ES-I3 (cell line): ENCODE results near the gene KIAA1755.

Experiments used
- H3K36me3 ChIP-seq: 2 replicates; pipeline ENCODE4 v1.6.1; 2013; ENCODE audit warnings: mild to moderate bottlenecking, low read length, control low read depth, moderate library complexity; ENCODE audit not compliant: insufficient read depth
- H3K4me1 ChIP-seq: 2 replicates; pipeline ENCODE4 v1.6.1; 2013; ENCODE audit warnings: mild to moderate bottlenecking, control low read depth, low read length; ENCODE audit not compliant: insufficient read depth
- H3K9ac ChIP-seq: 2 replicates; pipeline ENCODE4 v1.6.1; 2013; ENCODE audit warnings: low read depth, mild to moderate bottlenecking, low read length, moderate library complexity
- H3K9me3 ChIP-seq: 2 replicates; pipeline ENCODE4 v1.6.1; 2013; ENCODE audit warnings: mild to moderate bottlenecking, low read length, moderate library complexity; ENCODE audit not compliant: control insufficient read depth, insufficient read depth

The KIAA1755 gene, protein sequence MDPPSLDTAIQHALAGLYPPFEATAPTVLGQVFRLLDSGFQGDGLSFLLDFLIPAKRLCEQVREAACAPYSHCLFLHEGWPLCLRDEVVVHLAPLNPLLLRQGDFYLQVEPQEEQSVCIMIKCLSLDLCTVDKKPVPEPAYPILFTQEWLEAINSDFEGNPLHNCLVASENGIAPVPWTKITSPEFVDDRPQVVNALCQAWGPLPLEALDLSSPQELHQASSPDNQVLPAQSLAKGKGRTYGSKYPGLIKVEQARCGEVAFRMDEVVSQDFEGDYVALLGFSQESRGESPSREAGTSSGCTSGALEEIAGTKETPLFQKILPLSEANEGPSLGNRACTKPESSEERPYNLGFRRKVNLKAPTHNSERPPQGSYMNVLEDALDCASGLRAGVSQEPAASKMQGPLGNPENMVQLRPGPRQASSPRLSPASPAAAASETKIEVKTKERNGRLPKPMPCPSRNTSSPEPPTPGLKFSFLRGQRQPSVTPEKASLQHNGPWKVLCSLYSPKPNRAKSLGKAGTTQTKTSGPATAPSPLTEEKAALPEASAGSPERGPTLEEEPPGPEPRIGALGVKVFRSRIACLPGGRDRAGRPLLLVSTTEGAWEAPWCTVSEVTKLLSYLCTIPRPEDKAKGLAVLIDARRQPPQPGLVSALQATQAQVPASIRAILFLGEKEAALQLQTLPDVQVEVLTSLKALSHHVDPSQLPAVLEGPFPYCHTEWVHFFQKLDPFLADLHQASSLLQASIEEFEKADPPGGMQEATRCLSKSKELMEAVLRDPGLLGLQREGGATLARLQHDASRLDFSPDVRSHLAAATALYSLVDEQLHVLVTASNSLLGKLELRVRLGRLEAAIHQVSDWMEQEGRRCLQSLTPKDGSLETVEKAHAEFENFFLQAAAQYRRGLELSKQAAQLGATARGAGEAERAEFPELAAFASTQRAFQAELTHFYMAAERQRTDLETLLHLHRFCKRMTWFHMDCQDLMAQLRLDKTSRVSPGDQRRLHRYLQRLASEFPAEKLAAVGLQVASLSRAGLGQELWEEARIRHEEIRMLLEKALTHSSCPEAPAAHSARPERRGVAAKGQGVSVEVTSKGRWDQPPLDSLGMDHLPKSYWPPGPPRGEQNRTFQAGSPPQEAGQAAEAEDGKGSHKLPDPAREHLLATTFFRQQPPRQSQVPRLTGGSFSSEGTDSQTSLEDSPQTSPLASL

DNA sequence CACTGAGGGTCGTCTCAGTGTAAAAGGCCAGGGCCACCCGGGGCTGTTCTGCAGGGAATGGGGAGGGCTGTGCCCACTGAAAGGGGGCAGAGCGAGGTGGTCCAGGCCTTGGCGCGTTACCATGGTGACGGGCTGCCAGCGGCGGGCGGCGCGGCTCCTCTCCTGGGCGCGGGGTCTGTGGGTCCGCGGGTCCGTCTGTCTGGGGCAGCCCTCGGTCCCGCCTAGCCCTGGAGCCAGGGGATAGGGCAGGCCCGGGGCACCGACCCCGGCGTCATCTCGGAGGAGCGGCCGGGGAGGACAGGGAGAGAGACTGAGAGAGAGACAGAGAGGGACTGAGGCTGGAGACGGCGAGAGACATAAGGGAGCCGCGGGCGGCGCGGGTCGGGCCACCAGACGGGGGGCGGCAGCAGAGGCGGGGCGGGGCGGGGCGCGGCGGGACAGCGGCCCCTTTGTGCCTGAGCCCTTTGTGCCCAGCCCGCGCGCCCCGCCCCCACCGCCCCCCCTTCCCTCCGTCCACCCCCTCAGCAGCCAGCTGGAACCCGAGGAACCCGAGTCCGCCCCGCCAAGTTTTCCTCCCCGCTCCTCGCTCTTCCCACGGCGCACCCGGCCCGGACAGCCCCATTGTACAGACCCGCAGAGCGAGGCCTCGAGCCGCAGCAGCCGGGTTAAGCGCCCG lies at the start of gene KIAA1755:
Gene KIAA1755 (minus strand): TSS at position 358 of the 676 bp plus-strand sequence. CDS start 235 bp downstream, at position 123.
- H3K4me1 ChIP-seq, result no peaks in the 10 kb centered on the region
- peak within 1 kb of the TSS; percentile 53; the same call in 1 of the 2 replicates for H3K9ac ChIP-seq
- no peaks in the 10 kb centered on the region for H3K9me3 ChIP-seq
- no peaks in the 10 kb centered on the region for H3K36me3 ChIP-seq

DNA sequence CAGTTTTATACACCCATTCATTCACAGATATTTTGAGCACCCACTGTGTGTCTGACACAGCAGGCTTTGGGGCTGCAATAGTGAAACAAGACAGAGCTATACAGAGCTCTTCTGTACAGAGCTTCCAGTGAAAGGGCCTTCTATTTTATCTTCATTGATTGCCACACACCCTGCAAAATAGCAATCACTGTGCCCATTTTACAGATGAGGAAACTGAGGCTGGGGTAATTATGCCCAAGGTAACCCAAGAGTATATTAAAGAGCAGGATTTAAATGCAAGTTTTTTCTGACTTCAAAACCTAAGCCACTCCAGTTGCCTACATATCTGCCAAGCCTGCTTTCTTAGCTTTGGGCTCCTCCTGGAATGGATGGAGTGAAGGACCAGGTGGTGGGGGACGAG lies 47.9 kb upstream of the KIAA1755 start:
- Histone ChIP-seq H3K4me1 (no peaks in the 10 kb centered on the region), H3K9ac (no peak overlapping the region), H3K9me3 (no peaks in the 10 kb centered on the region), H3K36me3 (no peaks in the 10 kb centered on the region)

DNA sequence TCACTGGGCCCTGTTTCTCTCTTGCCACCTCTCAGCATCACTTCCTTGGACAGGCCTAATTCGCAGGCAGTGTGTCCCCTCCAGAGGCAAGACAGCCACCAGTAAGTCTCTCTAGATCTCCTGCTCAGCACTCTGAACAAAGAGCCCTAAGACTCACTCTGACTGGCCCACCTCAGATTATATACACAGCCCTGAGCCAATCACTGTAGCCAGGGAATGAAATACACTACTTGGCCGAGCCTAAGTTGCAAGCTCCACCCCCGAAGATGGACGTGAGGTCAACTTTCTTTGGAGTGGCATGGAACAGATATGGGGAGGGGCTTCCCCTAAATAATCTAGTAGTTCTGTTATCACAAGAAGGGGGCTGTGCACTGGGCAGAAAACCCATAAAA lies 47.5 kb upstream of the KIAA1755 start:
- H3K4me1 ChIP-seq, result no peaks in the 10 kb centered on the region
- H3K9me3 ChIP-seq, result no peaks in the 10 kb centered on the region
- no peaks in the 10 kb centered on the region for H3K36me3 ChIP-seq
- no peak overlapping the region for H3K9ac ChIP-seq

DNA sequence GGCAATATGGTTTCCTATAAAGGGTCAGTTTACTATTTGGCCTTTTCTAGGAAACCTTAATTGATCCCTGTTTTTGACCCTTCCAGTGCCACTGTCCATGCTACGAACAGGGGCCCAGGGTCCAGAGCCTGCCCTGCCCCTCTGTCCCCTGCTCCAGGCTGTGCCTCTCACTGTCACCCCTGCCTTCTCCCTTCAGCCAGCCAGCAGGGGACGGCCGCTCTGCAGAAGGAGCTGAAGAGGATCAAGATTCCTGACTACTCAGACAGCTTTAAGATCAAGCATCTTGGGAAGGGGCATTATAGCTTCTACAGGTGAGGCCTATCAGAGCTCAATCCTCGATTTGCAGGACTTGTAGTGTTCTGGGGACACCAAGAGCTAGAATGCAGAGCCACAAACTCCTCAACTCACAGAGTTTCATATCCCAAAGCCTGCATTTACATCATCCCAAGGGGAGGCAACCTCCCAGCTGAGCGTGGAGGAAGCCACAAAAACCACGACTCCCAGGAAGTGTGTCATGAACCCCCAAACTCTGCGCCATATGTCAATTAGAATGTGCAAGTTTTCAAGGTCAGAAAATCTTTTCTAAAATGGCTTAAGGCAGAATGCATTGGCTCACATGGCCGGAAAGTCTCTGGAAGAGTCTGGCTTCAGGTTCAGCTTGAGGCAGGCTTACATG lies 47.0 kb upstream of the KIAA1755 start:
- no peak overlapping the region for H3K9ac ChIP-seq
- H3K36me3 ChIP-seq, result no peaks in the 10 kb centered on the region
- H3K4me1 ChIP-seq, result no peaks in the 10 kb centered on the region
- no peaks in the 10 kb centered on the region for H3K9me3 ChIP-seq

DNA sequence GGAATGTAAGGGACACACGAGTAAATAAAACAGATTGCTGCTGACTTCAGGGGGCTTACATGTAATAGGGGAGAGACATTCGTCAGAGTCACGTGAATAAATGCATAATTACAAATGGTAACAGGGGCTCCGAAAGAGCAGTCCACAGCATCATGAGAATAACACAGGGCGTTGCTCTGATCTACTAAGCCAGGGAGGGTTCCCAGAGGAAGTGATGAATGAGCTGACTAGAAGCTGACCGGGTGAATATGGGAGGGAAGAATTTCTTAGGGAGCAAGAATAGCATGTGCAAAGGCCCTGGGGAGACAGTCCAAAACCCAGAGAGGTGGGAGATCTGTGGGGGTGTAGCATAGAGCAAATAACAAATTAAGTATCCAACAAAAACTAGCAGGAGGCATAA lies 45.8 kb upstream of the KIAA1755 start:
- Histone ChIP-seq H3K9me3 (no peaks in the 10 kb centered on the region), H3K4me1 (no peaks in the 10 kb centered on the region), H3K9ac (no peak overlapping the region), H3K36me3 (no peaks in the 10 kb centered on the region)

DNA sequence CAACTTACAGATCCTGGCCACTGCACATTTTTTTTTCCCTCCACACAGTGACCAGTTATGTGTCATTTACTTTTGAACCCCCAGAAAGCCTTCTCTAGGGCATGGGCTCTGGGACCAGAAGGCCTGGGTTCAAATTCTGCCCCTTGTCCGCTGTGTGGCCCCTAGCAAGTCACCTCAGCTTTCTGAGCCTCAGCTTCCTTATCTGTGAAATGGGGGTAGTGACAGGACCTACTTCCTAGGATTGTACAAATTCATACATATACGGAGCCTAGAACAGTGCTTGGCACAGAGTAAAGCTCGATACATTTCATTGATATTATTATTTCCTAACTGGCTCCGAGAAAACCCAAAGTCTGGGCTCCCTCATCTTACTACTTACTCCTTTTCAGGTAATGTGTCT lies 45.0 kb upstream of the KIAA1755 start:
- no peak overlapping the region for H3K9ac ChIP-seq
- no peaks in the 10 kb centered on the region for H3K4me1 ChIP-seq
- H3K9me3 ChIP-seq, result no peaks in the 10 kb centered on the region
- H3K36me3 ChIP-seq, result no peaks in the 10 kb centered on the region

DNA sequence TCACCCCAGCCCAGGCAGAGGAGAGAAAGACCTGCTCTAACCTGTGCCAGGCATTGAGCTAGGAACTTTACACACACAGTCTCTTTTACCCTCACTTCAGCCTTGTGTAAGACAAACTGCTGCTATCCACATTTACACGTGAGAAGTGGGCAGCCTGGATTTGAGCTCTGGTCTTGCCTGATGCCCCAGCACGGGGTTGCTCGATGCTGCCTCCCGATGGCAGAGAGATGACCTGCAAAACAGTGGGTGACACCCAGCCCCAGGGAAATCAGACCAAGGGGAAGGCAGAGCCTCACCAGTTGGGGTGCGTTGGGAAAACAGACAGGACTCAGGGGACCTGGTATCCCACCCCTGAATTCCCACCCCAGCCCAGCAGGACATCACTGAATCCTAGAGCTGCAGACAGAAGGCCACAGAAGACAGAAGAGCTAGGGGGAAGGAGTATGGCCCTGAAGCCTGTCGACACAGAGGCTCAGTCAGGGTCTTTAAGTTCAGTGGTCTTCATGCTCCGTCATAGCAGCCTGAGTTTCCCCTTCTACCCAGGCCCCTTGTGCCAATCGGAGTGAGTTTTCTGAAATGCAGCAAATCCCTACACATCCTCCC lies 44.4 kb upstream of the KIAA1755 start:
- Histone ChIP-seq H3K9ac (no peak overlapping the region), H3K4me1 (no peaks in the 10 kb centered on the region), H3K9me3 (no peaks in the 10 kb centered on the region), H3K36me3 (no peaks in the 10 kb centered on the region)

DNA sequence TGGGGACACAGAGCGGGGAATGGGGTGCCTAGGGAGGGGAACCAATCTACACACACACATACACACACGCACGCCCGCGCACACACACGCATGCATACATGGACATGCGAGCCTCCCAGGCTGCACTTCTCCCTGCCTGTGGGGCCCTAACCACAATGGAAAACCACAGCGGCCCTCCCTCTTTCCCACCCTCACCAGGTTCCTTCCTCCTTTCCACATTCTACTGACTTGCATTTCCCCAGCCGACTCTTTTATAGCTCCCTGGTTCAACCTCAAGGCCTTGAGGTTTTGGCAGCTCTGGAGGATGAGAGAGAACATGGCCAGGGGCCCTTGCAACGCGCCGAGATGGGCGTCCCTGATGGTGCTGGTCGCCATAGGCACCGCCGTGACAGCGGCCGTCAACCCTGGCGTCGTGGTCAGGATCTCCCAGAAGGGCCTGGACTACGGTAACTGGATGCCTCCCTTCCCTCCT lies 43.4 kb upstream of the KIAA1755 start, which contains the start of gene BPI:
Gene BPI (plus strand): TSS at position 249 of the 472 bp plus-strand sequence. CDS start 68 bp downstream, at position 317.
- Histone ChIP-seq H3K9ac (no peak within 1 kb of the TSS), H3K36me3 (no peaks in the 10 kb centered on the region), H3K9me3 (no peaks in the 10 kb centered on the region), H3K4me1 (no peaks in the 10 kb centered on the region; the same call in 1 of the 2 replicates)

DNA sequence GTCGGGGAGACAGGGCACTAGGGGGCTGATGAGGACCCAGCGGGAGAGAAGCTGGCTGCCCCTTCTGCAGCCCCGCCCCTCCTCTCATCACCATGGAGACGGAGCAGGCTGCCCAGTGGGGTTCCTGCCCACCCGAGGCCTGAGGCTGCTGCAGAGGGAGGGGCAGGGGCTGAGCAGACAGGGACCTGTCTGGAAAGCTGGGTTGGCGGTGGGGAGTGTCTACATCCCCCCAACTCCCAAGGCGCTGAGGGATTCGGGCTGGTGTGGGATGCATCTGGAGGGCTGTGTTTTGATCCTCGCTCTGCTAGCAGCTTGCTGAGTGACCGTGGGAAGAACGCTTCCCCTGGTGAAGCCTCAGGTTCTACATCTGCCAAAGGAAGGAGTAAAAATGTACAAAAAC lies 42.3 kb upstream of the KIAA1755 start:
- H3K4me1 ChIP-seq, result no peaks in the 10 kb centered on the region; the same call in 1 of the 2 replicates
- H3K9ac ChIP-seq, result no peak overlapping the region
- H3K9me3 ChIP-seq, result no peaks in the 10 kb centered on the region
- H3K36me3 ChIP-seq, result no peaks in the 10 kb centered on the region

DNA sequence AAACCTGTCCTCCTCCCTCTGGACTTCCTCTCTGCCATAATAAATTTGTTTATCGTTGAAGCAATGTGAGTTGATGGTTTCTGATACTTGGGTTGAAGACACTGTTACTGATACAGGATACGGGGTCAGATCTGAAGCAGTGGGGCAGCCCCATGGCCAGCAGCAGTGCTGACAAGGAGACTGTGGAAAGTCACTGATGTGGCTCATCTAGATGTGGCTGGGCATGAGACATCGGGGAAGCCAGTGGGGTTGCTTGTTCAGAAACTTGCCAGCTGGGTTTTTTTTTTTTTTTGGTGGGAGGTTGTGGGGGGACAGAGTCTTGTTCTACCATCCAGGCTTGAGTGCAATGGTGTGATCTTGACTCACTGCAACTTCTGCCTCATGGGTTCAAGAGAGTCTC lies 40.8 kb upstream of the KIAA1755 start:
- Histone ChIP-seq H3K36me3 (no peaks in the 10 kb centered on the region), H3K9me3 (no peaks in the 10 kb centered on the region), H3K9ac (no peak overlapping the region), H3K4me1 (no peaks in the 10 kb centered on the region; the same call in 1 of the 2 replicates)

DNA sequence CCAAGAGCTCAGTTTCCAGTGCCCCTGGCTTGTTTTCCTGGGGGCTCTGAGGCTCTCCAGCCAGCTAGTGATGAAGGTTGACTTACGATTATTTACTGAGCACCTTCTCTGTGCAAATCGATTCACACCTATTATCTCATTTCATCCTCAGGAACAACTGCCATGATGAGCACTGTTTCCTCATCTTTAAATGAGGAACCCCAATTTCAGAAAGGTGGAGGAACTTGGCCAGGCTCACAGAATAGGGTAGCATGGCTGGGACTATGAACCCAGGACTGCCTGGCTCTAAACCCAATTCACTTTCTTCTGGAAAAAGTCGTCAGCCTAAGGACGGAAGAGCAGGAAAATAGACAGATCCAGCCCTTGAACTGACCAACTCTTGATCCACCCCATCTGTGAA lies 39.9 kb upstream of the KIAA1755 start:
- H3K36me3 ChIP-seq, result no peaks in the 10 kb centered on the region
- no peaks in the 10 kb centered on the region for H3K9me3 ChIP-seq
- no peaks in the 10 kb centered on the region; the same call in 1 of the 2 replicates for H3K4me1 ChIP-seq
- no peak overlapping the region for H3K9ac ChIP-seq

DNA sequence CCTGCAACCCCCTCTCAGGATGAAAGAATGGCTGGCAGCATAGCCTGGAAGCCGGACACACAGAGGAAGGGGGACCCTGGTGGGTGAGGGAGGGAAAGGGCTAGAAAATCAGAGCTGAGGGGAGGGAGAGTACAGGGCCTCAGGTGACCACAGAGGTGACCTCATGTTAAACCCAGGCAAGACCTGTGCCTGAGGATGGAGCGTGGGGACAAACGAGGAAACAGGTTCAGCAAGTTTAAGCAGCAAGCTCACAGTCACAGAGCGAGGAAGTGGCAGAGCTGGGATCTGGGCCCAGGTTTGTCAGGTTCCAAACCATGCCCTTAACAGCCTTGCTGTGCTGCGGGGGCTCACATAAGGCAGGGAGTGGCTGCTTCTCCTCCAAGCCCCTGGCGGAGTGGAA lies 39.4 kb upstream of the KIAA1755 start:
- no peaks in the 10 kb centered on the region; the same call in 1 of the 2 replicates for H3K4me1 ChIP-seq
- no peaks in the 10 kb centered on the region for H3K9me3 ChIP-seq
- no peaks in the 10 kb centered on the region for H3K36me3 ChIP-seq
- H3K9ac ChIP-seq, result no peak overlapping the region

DNA sequence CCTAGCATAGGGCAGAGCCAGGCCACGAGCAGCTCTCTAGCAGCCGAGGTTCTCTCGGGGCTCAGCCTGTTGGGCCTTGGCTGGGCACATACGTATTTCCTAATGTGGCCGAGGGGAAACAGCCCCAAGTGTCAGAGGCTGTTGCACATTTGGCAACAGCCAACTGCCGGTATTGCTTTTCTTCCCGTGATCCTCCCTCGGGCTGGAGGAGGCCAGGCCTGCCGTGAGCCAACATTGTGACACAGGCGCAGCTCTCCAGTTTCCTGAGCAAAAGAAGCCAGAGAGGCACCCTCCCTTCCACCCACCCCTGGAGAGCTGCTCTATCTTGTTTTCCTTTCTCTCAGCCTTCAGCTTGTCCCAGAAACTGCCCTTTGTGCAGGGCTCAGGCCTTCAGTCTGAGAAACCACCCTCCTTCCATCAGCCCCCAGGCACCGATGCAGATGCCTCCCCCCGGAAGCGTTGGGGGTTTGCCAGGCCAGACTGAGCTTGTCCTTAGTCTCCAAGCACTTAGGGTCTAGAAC lies 38.3 kb upstream of the KIAA1755 start:
- Histone ChIP-seq H3K36me3 (no peaks in the 10 kb centered on the region), H3K9me3 (no peaks in the 10 kb centered on the region), H3K4me1 (no peaks in the 10 kb centered on the region; the same call in 1 of the 2 replicates), H3K9ac (no peak overlapping the region)
